Measurements from ENCODE around the gene CCM2. TPM values are rescaled to one million over a fixed set of nuclear protein-coding genes. Genes with fewer than 3 reads are reported as not detected.

The CCM2 gene
- total and polyA plus RNA-seq, 9 donors, result 16.2 to 34.6 (median 23.1) TPM

- WGBS, 3 donors, result 93 to 97% (median 96%) methylated on average over 16 of the region's 16 CpGs
- no peaks in the 10 kb centered on the region for H3K27me3 ChIP-seq
- H3K27ac ChIP-seq, result no peak overlapping the region
- no peak for TF ChIP-seq EP300 (IDR thresholded peaks at IDR 0.05)
- TF ChIP-seq CTCF (IDR thresholded peaks at IDR 0.05), result no peak
- TF ChIP-seq POLR2A (IDR thresholded peaks at IDR 0.05), result no peak
- peaks cover 7% of the 10 kb centered on the region for H3K4me1 ChIP-seq (ENCODE audit: insufficient read depth)
- no peaks in the 10 kb centered on the region for H3K9me3 ChIP-seq
- no peak overlapping the region for H3K4me3 ChIP-seq
- peak in 2 of 5 donors; percentile 10 to 18 for DNase-seq
- intact Hi-C loops (cut with DNase I), result loop anchor here in 1 of 4 donors (10.0 kb wide), 1 partner anchor 149 kb away; the partner anchor contains the start of gene TBRG4
- no peaks in the 10 kb centered on the region for H3K36me3 ChIP-seq
Observed at GRCh38 chr7:44965441-44965903, 34.5 kb upstream of the CCM2 start.

GRCh38 chr7:44965937-44966730, 33.9 kb upstream of the CCM2 start:
- H3K27ac ChIP-seq, result no peak overlapping the region
- H3K4me3 ChIP-seq, result no peak overlapping the region
- intact Hi-C loops (cut with DNase I), result loop anchor here in 1 of 4 donors (10.0 kb wide), 1 partner anchor 149 kb away; the partner anchor contains the start of gene TBRG4
- no peak for TF ChIP-seq POLR2A (IDR thresholded peaks at IDR 0.05)
- TF ChIP-seq CTCF (IDR thresholded peaks at IDR 0.05), result no peak
- no peak for TF ChIP-seq EP300 (IDR thresholded peaks at IDR 0.05)
- DNase-seq, result peak in 1 of 5 donors; percentile 16
- no peaks in the 10 kb centered on the region for H3K9me3 ChIP-seq
- 90 to 95% (median 90%) methylated on average over 18 of the region's 18 CpGs for WGBS, 3 donors
- H3K36me3 ChIP-seq, result no peaks in the 10 kb centered on the region
- no peaks in the 10 kb centered on the region for H3K27me3 ChIP-seq
- peaks cover 7% of the 10 kb centered on the region for H3K4me1 ChIP-seq (ENCODE audit: insufficient read depth)

- H3K36me3 ChIP-seq, result no peaks in the 10 kb centered on the region
- WGBS, 3 donors, result 83% methylated on average over 9 of the region's 9 CpGs
- TF ChIP-seq POLR2A (IDR thresholded peaks at IDR 0.05) (no peak), EP300 (IDR thresholded peaks at IDR 0.05) (no peak), CTCF (IDR thresholded peaks at IDR 0.05) (no peak)
- H3K4me3 ChIP-seq, result no peak overlapping the region
- H3K9me3 ChIP-seq, result no peaks in the 10 kb centered on the region
- intact Hi-C loops (cut with DNase I), result loop anchor here in 1 of 4 donors (10.0 kb wide), 1 partner anchor 148 kb away; the partner anchor contains the start of gene TBRG4
- peak in 2 of 5 donors; percentile 10 to 22 for DNase-seq
- peaks cover 7% of the 10 kb centered on the region for H3K4me1 ChIP-seq (ENCODE audit: insufficient read depth)
- H3K27ac ChIP-seq, result no peak overlapping the region
- H3K27me3 ChIP-seq, result no peaks in the 10 kb centered on the region
Observed at GRCh38 chr7:44966731-44967538, 33.1 kb upstream of the CCM2 start.

Measured in ovary (tissue), 9 donors.